HepG2 (cell line): ENCODE results near the gene PLAA. TPM values are rescaled to one million over a fixed set of nuclear protein-coding genes. Genes with fewer than 3 reads are reported as not detected.

Experiments used
- ARID5B ChIP-seq: IDR thresholded peaks from 2 replicates; pipeline ENCODE4 v1.4.0; 2020; ENCODE audit warnings: mild to moderate bottlenecking, missing genetic modification reagents
- ATRX ChIP-seq: sonication (generic); formaldehyde crosslinking; IDR thresholded peaks from 2 replicates; pipeline ENCODE4 v1.4.0; 2020; ENCODE audit warnings: missing genetic modification reagents, borderline replicate concordance
- CHD4 ChIP-seq: fragments of 200-600 bp; sonication (generic); IDR thresholded peaks from 2 replicates; pipeline ENCODE4 v1.7.0; 2017; ENCODE audit warnings: mild to moderate bottlenecking, low read length, borderline replicate concordance
- GABPB1 ChIP-seq: IDR thresholded peaks from 2 replicates; pipeline ENCODE4 v1.6.1; 2016; ENCODE audit warnings: mild to moderate bottlenecking, missing genetic modification reagents, moderate library complexity, missing compliant biosample characterization
- GTF3A ChIP-seq: sonication (generic); formaldehyde crosslinking; conservative IDR thresholded peaks from 2 replicates; pipeline ENCODE4 v1.4.0; 2020; ENCODE audit warnings: mild to moderate bottlenecking, missing genetic modification reagents
- HDAC6 ChIP-seq: fragments of 200-600 bp; sonication (generic); IDR thresholded peaks from 2 replicates; pipeline ENCODE4 v1.7.0; 2017; ENCODE audit warnings: mild to moderate bottlenecking, antibody characterized with exemption, low read length, low read depth
- JUNB ChIP-seq: sonication (generic); formaldehyde crosslinking; IDR thresholded peaks from 2 replicates; pipeline ENCODE4 v1.8.0; 2022; ENCODE audit warnings: missing genetic modification reagents, mild to moderate bottlenecking, borderline replicate concordance
- PRDM15 ChIP-seq: sonication (generic); formaldehyde crosslinking; IDR thresholded peaks from 2 replicates; pipeline ENCODE4 v1.4.0; 2020; ENCODE audit warnings: missing genetic modification reagents
- RBFOX2 ChIP-seq: fragments of 200-400 bp; formaldehyde crosslinking; IDR thresholded peaks from 2 replicates; pipeline ENCODE4 v1.6.1; 2017; ENCODE audit warnings: low read depth, mild to moderate bottlenecking, low read length
- TFDP1 ChIP-seq: IDR thresholded peaks from 2 replicates; pipeline ENCODE4 v1.6.1; 2016; ENCODE audit warnings: missing compliant biosample characterization, missing genetic modification reagents, borderline replicate concordance
- THAP7 ChIP-seq: sonication (generic); formaldehyde crosslinking; IDR thresholded peaks from 2 replicates; pipeline ENCODE4 v1.8.1; 2023; ENCODE audit warnings: mild to moderate bottlenecking, missing genetic modification reagents
- ZBTB3 ChIP-seq: sonication (generic); formaldehyde crosslinking; IDR thresholded peaks from 2 replicates; pipeline ENCODE4 v1.4.0; 2020; ENCODE audit warnings: low read depth, mild to moderate bottlenecking, moderate library complexity, missing genetic modification reagents, borderline replicate concordance
- ZFP90 ChIP-seq: sonication (generic); formaldehyde crosslinking; IDR thresholded peaks from 2 replicates; pipeline ENCODE4 v1.8.0; 2022; ENCODE audit warnings: missing genetic modification reagents, mild to moderate bottlenecking, inconsistent platforms, borderline replicate concordance
- ZNF160 ChIP-seq: sonication (generic); formaldehyde crosslinking; IDR thresholded peaks from 2 replicates; pipeline ENCODE4 v1.8.0; 2022; ENCODE audit warnings: mild to moderate bottlenecking, inconsistent platforms, missing genetic modification reagents
- ZNF30 ChIP-seq: sonication (generic); formaldehyde crosslinking; IDR thresholded peaks from 2 replicates; pipeline ENCODE4 v1.5.0; 2020; ENCODE audit warnings: mild to moderate bottlenecking, missing genetic modification reagents
- ZNF530 ChIP-seq: sonication (generic); formaldehyde crosslinking; IDR thresholded peaks from 2 replicates; pipeline ENCODE4 v1.5.0; 2020; ENCODE audit warnings: low read depth, mild to moderate bottlenecking, missing genetic modification reagents
- ZNF543 ChIP-seq: sonication (generic); formaldehyde crosslinking; IDR thresholded peaks from 2 replicates; pipeline ENCODE4 v1.4.0; 2020; ENCODE audit warnings: mild to moderate bottlenecking, missing genetic modification reagents
- ZNF737 ChIP-seq: sonication (generic); formaldehyde crosslinking; IDR thresholded peaks from 2 replicates; pipeline ENCODE4 v1.5.0; 2020; ENCODE audit warnings: missing genetic modification reagents, mild to moderate bottlenecking, borderline replicate concordance
- ZSCAN12 ChIP-seq: sonication (generic); formaldehyde crosslinking; IDR thresholded peaks from 2 replicates; pipeline ENCODE4 v1.9.0; 2021; ENCODE audit warnings: mild to moderate bottlenecking, missing genetic modification reagents
- polyA plus RNA-seq, 8 experiments: library from polyadenylated mRNA; depleted of rRNA in 3 of 8; stranded (reverse) in 7 of 8; unstranded in 1 of 8; fragments of >200 nt; fragmentation: Illumina TruSeq in 4 of 8; extraction: Trizol in 4 of 8; gene quantifications; 2 replicates each; pipeline versions ENCODE4 v1.2.1 to v1.2.3, GENCODE V29; 2011 to 2016; ENCODE audit warnings: low read depth in 4 of 8, missing spikeins in 1 of 8, mixed read lengths in 1 of 8; ENCODE audit not compliant: insufficient read depth in 1 of 8
- total RNA-seq, 5 experiments: library from RNA; depleted of rRNA; stranded (reverse); fragments of >200 nt; fragmentation: Illumina TruSeq; extraction: Trizol; gene quantifications; 2 replicates each; pipeline ENCODE4 v1.2.3, GENCODE V29; 2016; ENCODE audit warnings: low read depth in 1 of 5

Gene PLAA
- total and polyA plus RNA-seq, 2 of the 13 experiments (the other 11 are each of a cell fraction or from before 2014, with no cell fraction given): 5.8 to 22.9 TPM

GRCh38 chr9:26955921-26956859, 9.1 kb upstream of the PLAA start, which contains the start of gene IFT74 (continued):
- 0 out of 2 replicates have a peak, but pooled peaks have one; percentile 47 for TF ChIP-seq ZNF543 (CRISPR knock-in tag)
- TF ChIP-seq ZBTB3 (CRISPR knock-in tag): no peak
- TF ChIP-seq HDAC6: no peak
- TF ChIP-seq GABPB1 (CRISPR knock-in tag): peak; percentile 63
- no peak for TF ChIP-seq ZNF737 (CRISPR knock-in tag)
- TF ChIP-seq ZSCAN12 (CRISPR knock-in tag): no peak
- TF ChIP-seq ZNF30 (CRISPR knock-in tag): no peak
- peak; percentile 69 for TF ChIP-seq RBFOX2
- TF ChIP-seq THAP7 (CRISPR knock-in tag): no peak
- peak; percentile 94 for TF ChIP-seq PRDM15 (CRISPR knock-in tag)
- no peak for TF ChIP-seq GTF3A (CRISPR knock-in tag)
- TF ChIP-seq ZNF160: no peak
- no peak for TF ChIP-seq JUNB (CRISPR knock-in tag)
- TF ChIP-seq TFDP1 (CRISPR knock-in tag): no peak
- TF ChIP-seq CHD4: no peak
- no peak for TF ChIP-seq ZNF530 (CRISPR knock-in tag)
- peak; percentile 40; the same call in 1 of the 2 replicates for TF ChIP-seq ARID5B (CRISPR knock-in tag)
- no peak for TF ChIP-seq ATRX (CRISPR knock-in tag)
- TF ChIP-seq ZFP90 (CRISPR knock-in tag): no peak
